ENCODE data around the gene FJX1.

Gene FJX1

DNA sequence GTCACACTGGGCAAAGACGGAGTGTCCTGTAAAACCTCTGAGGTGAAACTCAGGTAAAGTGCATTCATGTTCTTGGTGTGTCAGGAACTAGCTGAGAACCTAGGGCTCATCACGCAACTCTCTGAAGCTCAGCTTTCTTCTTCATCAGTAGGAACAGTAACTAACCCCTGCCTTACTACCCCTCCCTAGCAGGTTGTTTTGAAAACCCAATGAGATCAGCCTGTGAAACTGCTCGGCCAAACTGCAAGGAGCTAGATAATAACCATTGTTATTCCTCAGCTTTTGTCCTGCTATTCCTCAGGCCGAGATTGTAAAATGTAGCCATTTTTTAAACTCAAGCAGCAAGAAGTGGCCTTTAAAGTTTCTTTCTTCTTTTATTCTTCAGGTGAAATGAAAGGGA lies 9.8 kb upstream of the FJX1 start:
- no peak for DNase-seq

DNA sequence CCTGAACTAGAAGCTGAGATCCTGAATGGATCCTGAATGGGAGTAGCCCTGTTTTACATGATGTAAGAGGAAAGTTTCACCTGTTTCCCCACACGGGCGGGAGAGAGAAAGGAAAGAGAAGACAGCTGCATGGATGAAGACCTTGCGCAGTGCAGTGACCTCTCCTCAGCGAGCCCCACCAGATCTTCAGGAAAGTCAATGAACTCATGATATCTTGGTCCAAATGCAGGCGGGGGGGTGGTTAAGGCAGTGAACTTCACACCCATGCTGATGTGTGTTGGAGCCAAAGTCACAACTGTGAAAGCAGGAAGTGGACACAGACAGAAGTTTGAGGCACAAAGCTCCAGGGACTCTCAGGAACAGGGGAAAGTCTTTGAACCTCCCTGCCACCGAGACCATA lies 8.6 kb upstream of the FJX1 start:
- DNase-seq: no peak

DNA sequence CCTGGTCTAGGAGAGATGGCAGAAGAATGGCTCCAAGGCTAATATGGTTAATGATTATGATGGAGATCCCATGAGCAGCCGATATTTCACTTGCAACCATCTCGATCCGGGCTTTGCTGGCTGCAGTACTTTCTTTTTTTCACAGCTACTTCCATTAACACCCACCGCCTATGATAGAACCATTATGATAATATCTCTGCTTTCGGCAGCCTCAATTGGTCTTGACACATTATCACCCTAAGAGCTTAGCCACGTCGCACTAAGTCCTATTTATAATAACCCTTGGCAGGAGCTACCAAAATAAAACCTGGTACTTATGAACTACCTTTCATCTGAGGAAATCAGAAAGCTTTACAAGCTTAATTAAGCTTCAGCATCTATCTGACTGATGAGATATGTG lies 7.6 kb upstream of the FJX1 start:
- no peak for DNase-seq

DNA sequence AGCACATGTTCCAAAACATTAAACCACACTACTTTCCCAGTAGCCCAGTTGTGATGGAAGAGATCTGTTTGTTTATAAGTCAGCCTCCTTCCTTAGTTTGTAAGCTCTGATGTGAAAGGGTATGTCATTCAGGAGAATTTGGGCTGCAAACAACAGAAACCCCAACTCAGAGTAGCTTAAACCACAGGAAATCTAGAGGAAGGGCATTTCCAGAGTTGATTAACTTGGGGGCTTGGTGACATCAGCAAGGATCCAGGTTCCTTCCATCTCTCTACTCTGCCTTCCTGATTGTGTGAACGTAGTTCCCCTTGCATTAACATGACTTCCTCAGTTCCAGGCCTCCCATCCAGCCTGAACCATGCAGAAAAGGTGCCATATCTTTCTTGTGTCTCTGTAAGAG lies 6.5 kb upstream of the FJX1 start:
- no peak for DNase-seq

GRCh38 chr11:35614939-35615569 lies 3.2 kb upstream of the FJX1 start:
- DNase-seq: no peak

DNA sequence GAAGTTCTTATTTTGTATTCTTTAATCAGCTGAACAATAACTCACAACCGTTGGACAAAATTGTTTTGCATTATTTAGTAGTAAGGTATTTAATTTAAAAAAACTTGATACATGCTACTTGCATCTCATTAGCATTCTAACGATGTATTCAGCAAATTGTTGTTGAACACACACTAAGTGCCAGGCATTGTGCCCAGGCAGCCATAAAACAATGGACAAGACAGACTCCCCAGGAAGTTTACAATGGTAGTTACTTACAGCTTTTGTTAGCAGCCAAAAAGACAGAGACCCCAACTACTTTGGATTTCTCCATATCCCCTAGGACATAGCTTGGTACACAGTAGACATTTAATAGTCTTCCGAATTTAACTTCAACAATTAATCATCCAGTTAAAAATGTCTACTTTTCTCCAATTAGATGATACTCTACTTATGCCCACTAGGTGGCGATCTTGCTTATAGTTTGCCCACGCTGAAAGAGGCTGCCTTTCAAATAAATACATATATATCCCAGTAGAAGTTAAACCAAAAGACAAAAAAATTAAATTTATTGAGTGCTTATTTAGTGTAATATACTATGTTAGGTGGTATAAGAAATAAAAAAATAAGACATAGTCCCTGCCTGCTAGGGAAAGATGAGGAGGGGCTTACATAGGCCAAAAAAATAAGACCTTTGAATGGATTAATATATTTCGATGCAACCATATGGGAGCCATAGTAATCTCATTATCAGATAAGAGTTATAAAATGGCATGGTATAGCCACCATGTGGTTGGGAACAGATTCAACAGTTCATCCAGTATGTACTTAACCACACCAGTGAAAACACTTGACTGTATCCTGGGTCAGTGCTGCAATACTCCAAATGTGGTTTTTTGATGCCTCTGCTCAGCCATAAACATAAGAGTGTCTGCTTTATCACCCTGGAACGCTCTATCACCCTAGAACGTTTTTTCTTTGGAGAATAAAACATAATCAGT lies 2.0 kb upstream of the FJX1 start:
- peak; percentile 26 for DNase-seq

- no peak for DNase-seq
Observed at GRCh38 chr11:35617316-35617686, 959 bp upstream of the FJX1 start.

- no peak for DNase-seq
Observed at GRCh38 chr11:35618497-35619115, 346 bp downstream of the FJX1 start.

GRCh38 chr11:35619116-35619854 lies 1.0 kb downstream of the FJX1 start:
- no peak for DNase-seq

DNA sequence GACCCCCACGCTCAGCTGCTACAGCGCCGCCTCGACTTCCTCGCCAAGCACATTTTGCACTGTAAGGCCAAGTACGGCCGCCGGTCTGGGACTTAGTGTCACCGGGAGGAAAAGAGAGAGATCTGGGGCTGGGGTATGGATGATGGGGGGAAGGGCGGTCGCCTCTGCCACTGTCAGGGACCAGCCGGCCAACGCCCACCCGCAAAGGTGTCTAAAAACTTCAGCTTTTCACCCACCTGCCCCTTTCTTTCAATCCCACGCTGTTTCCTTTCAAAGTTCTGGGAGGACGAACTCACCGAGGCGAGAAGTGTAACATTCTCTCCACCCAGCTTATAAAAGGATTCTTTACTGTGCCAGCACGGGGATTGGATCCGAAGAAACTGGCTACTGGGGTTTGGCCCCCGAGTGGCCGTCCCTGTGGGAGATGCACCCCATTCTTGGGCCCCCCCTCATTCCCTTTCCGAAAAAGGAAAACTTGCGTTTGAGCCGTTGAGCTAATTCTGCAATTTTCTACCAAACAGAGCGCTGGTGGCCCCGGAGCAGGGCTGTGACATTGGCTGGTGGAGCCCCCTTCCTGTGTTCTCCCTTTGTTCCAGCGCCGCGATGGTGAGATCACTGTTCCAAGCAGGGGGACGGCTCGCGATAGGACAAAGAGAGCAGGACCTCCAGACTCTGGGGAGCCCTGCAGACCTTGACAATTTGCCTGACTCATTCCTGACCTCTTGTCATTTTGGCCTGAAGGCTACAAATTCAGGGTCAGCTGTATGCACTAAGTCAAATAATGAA lies 1.8 kb downstream of the FJX1 start:
- DNase-seq: no peak

GRCh38 chr11:35620795-35621194 lies 2.5 kb downstream of the FJX1 start:
- no peak for DNase-seq

GRCh38 chr11:35621620-35622019 lies 3.4 kb downstream of the FJX1 start:
- no peak for DNase-seq

DNA sequence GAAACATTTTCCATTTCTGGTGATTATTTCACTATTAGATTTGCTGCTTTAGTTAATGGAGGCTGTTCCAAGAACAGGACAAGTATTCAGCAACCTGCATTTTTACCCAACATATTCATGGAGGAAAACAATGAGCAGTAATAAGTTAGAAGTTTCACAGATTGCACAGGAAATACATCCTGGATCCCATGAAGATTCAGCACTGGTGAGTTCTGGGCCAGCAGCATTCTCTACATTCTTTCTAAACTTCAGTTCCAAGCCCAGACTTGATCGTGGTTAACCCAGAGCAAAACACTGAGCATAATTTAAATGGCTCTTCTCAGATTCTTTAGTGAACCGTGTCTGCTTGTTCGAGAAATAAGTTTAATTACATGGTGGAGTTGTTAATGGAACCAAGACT lies 3.8 kb downstream of the FJX1 start:
- DNase-seq: no peak

GRCh38 chr11:35623621-35624168 lies 5.4 kb downstream of the FJX1 start:
- DNase-seq: no peak

DNA sequence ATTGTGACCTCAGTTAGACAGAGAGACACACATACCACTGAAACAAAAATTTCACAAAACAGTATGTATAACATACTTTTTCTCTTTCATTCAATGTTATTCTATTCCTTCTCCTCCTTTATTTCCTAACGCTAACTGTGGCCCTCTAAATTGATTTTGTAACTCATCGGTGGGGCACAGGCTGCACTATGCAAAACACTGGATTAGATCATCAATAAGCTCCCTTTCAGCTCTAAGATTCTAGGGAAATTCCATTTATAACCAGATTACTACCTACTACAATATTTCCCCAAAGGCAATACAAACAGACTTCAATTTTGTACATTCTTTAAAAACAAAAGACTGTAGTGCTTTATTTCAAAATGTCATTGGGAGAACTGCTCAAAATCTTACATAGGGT lies 6.1 kb downstream of the FJX1 start:
- no peak for DNase-seq

- DNase-seq: no peak
Observed at GRCh38 chr11:35624781-35625180, 6.5 kb downstream of the FJX1 start.

- no peak for DNase-seq
Observed at GRCh38 chr11:35626501-35626900, 8.2 kb downstream of the FJX1 start.

- DNase-seq: no peak
Observed at GRCh38 chr11:35629511-35629910, 11.3 kb downstream of the FJX1 start.

DNA sequence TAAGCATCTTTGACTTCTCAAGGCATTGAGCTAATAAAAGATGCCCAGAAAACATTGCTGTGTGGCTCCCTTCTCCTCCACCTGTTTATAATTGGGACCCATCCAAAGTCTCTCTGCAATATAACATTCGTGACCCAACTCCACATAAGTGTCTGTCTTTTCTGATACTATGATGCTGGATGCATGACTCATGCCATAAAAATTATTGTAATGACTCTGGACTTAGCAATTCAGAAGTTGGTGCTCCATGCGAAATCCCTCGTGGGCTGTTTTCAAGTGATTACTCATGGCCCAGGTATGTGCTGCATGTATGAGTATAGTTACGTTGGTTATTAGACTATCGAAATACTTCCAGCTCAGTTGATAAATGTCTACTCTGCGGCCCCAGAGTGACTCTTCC lies 11.7 kb downstream of the FJX1 start:
- DNase-seq: no peak

DNA sequence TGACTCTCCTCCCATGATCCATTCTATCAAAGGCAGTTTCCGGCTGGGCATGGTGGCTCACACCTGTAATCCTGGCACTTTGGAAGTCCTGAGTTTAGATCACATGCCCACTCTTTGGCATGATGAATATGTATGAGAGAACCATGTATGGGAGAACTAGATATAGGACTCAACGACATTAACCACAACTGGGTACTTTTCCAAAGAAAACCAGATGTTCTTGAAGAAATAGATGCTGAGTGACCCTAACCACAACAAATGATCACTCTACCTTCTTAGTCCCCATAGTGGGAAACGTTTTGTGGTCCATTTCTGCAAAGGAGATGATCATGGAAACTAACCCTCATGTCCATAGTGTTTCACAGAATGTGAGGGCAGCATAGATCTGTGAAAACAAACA lies 13.6 kb downstream of the FJX1 start:
- no peak for DNase-seq

DNA sequence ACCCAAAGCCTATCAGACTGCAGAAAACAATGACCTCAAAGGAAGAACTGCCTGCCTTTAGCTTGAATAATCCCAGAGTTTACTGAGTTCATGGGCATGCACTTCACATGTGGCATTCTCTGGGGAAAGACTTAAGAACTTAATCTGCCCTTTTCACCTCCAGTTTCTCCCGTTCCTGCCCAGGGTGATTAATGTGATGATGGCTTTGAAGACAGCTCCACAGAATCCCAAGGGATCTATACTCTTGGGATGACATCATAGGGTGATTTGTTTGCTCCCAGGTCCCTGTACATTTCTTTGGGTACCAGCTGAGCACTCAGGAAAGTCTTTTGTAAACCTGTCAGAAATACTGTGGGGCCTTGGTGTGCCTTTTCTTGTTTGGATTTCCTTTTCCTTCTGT lies 14.0 kb downstream of the FJX1 start:
- no peak for DNase-seq

- no peak for DNase-seq
Observed at GRCh38 chr11:35633827-35634423, 15.7 kb downstream of the FJX1 start.
